ENCODE measurements around the gene ZBTB20.

GRCh38 chr3:115146032-115146417 is 1.1 kb downstream of the ZBTB20 start:
- TF ChIP-seq POLR2AphosphoS5 (IDR thresholded peaks at IDR 0.05) (peak; percentile 72), CTCF (IDR thresholded peaks at IDR 0.05) (no peak)
